PFSK-1 (cell line): ENCODE results near the gene NRAP.

Experiments
- FOXP2 ChIP-seq: optimal IDR thresholded peaks from 2 replicates; pipeline ENCODE3; 2011; ENCODE audit warnings: borderline replicate concordance, control low read depth, inconsistent platforms; ENCODE audit not compliant: insufficient read depth; ENCODE audit errors: extremely low read length, extremely low read depth
- POLR2AphosphoS5 ChIP-seq: IDR thresholded peaks from 2 replicates; pipeline ENCODE4 v1.6.1; 2012; ENCODE audit warnings: low read depth, mild to moderate bottlenecking, control low read depth, low read length, moderate library complexity
- SIN3A ChIP-seq: IDR thresholded peaks from 2 replicates; pipeline ENCODE4 v1.6.1; 2012; ENCODE audit warnings: mild to moderate bottlenecking, low read length, moderate library complexity, borderline replicate concordance; ENCODE audit not compliant: insufficient read depth
- TAF1 ChIP-seq: IDR thresholded peaks from 2 replicates; pipeline ENCODE4 v1.6.1; 2012; ENCODE audit warnings: low read length, control low read depth, borderline replicate concordance; ENCODE audit not compliant: insufficient read depth
- TF ChIP-seq, protein P1 (sequence below), 2 experiments: IDR thresholded peaks; 2 replicates each; pipeline versions ENCODE4 v1.6.1 to v1.8.0; 2011 to 2012; ENCODE audit warnings: low read depth in 2 of 2, low read length in 2 of 2, control low read depth in 1 of 2, inconsistent platforms in 1 of 2, mild to moderate bottlenecking in 1 of 2, moderate library complexity in 1 of 2; ENCODE audit not compliant: insufficient read depth in 1 of 2

Gene NRAP

GRCh38 chr10:113704637-113705343, 40.9 kb upstream of the NRAP start:
- TF ChIP-seq SIN3A: no peak
- TF ChIP-seq, protein P1, sequence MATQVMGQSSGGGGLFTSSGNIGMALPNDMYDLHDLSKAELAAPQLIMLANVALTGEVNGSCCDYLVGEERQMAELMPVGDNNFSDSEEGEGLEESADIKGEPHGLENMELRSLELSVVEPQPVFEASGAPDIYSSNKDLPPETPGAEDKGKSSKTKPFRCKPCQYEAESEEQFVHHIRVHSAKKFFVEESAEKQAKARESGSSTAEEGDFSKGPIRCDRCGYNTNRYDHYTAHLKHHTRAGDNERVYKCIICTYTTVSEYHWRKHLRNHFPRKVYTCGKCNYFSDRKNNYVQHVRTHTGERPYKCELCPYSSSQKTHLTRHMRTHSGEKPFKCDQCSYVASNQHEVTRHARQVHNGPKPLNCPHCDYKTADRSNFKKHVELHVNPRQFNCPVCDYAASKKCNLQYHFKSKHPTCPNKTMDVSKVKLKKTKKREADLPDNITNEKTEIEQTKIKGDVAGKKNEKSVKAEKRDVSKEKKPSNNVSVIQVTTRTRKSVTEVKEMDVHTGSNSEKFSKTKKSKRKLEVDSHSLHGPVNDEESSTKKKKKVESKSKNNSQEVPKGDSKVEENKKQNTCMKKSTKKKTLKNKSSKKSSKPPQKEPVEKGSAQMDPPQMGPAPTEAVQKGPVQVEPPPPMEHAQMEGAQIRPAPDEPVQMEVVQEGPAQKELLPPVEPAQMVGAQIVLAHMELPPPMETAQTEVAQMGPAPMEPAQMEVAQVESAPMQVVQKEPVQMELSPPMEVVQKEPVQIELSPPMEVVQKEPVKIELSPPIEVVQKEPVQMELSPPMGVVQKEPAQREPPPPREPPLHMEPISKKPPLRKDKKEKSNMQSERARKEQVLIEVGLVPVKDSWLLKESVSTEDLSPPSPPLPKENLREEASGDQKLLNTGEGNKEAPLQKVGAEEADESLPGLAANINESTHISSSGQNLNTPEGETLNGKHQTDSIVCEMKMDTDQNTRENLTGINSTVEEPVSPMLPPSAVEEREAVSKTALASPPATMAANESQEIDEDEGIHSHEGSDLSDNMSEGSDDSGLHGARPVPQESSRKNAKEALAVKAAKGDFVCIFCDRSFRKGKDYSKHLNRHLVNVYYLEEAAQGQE (IDR thresholded peaks at IDR 0.05; ENCODE audit: insufficient read depth in 1 of 2, low read depth in 2 of 2, low read length in 2 of 2): no peak
- TF ChIP-seq POLR2AphosphoS5: no peak
- no peak for TF ChIP-seq FOXP2
- TF ChIP-seq TAF1: no peak

GRCh38 chr10:113697595-113697994, 33.8 kb upstream of the NRAP start:
- TF ChIP-seq FOXP2: no peak
- no peak for TF ChIP-seq SIN3A

DNA sequence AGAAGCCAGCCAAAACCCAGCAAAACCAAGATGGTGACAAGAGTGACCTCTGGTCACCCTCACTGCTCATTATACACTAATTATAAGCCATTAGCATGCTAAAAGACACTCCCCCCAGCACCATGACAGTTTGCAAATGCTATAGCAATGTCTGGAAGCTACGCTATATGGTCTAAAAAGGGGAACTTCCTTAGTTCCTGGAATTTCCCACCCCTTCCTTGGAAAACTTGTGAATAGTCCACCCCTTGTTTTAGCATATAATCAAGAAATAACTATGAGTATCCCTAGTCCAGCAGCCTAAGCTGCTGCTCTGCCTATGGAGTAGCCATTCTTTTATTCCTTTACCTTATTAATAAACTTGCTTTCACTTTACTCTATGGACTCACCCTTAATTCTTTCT, 31.9 kb upstream of the NRAP start:
- TF ChIP-seq, protein P1 (IDR thresholded peaks at IDR 0.05; ENCODE audit: insufficient read depth in 1 of 2, low read depth in 2 of 2, low read length in 2 of 2): no peak
- TF ChIP-seq FOXP2 (no peak), SIN3A (no peak), TAF1 (no peak)

- TF ChIP-seq TAF1: no peak
- no peak for TF ChIP-seq SIN3A
- TF ChIP-seq POLR2AphosphoS5: no peak
- TF ChIP-seq, protein P1 (IDR thresholded peaks at IDR 0.05; ENCODE audit: insufficient read depth in 1 of 2, low read depth in 2 of 2, low read length in 2 of 2): no peak
- TF ChIP-seq FOXP2: no peak
Measured at GRCh38 chr10:113693348-113693747, 29.5 kb upstream of the NRAP start.

- TF ChIP-seq FOXP2 (no peak), SIN3A (no peak), POLR2AphosphoS5 (no peak), TAF1 (no peak)
- TF ChIP-seq, protein P1 (IDR thresholded peaks at IDR 0.05; ENCODE audit: insufficient read depth in 1 of 2, low read depth in 2 of 2, low read length in 2 of 2): no peak
Measured at GRCh38 chr10:113692271-113692670, 28.4 kb upstream of the NRAP start.
